Suprapubic skin (tissue), 4 donors: ENCODE data around the gene ENAH. TPM values are rescaled to one million over a fixed set of nuclear protein-coding genes. Genes with fewer than 3 reads are reported as not detected.

Experiments
- DNase-seq, 2 donors: peaks; one replicate each; pipeline ENCODE4 v3.0.0-alpha.2; 2019; ENCODE audit warnings: low spot score in 2 of 2
- H3K27ac ChIP-seq: fragments of 200-600 bp; sonication (generic); one replicate; pipeline ENCODE4 v1.5.1; 2019
- H3K27me3 ChIP-seq: fragments of 200-600 bp; sonication (generic); one replicate; pipeline ENCODE4 v1.5.1; 2019
- H3K36me3 ChIP-seq: fragments of 200-600 bp; sonication (generic); one replicate; pipeline ENCODE4 v1.5.1; 2019
- H3K4me1 ChIP-seq: fragments of 200-600 bp; sonication (generic); one replicate; pipeline ENCODE4 v1.5.1; 2019
- H3K4me3 ChIP-seq: fragments of 200-600 bp; sonication (generic); one replicate; pipeline ENCODE4 v1.5.1; 2019; ENCODE audit warnings: mild to moderate bottlenecking
- H3K9me3 ChIP-seq: fragments of 200-600 bp; sonication (generic); one replicate; pipeline ENCODE4 v1.5.1; 2019
- CTCF ChIP-seq, 2 donors: fragments of 200-600 bp in 1 of 2; fragments of 450-650 bp in 1 of 2; sonication (generic) in 1 of 2; IDR thresholded peaks; one replicate each; pipeline ENCODE4 v1.5.1; 2016 to 2019; ENCODE audit warnings: antibody characterized with exemption in 2 of 2, mild to moderate bottlenecking in 1 of 2, moderate library complexity in 1 of 2
- EP300 ChIP-seq: sonication (generic); formaldehyde crosslinking; IDR thresholded peaks from one replicate; pipeline ENCODE4 v1.6.1; 2017; ENCODE audit warnings: antibody characterized with exemption
- POLR2A ChIP-seq, 2 donors: fragments of 450-650 bp; IDR thresholded peaks; one replicate each; pipeline ENCODE4 v1.6.1; 2017; ENCODE audit warnings: antibody characterized with exemption in 2 of 2, mild to moderate bottlenecking in 2 of 2, moderate library complexity in 2 of 2
- POLR2AphosphoS5 ChIP-seq, 3 donors: sonication (generic); formaldehyde crosslinking; IDR thresholded peaks; one replicate each; pipeline ENCODE4 v1.6.1; 2017; ENCODE audit warnings: antibody characterized with exemption in 3 of 3
- WGBS: methylation state at CpG from one replicate; pipeline ENCODE4 v1.1.5; 2018; 5-methylcytosine and 5-hydroxymethylcytosine counted together
- total RNA-seq, 4 donors: library from RNA; depleted of rRNA; stranded (reverse); fragments of >200 nt; gene quantifications; one replicate each; pipeline ENCODE4 v1.1.0, GENCODE V29; 2016

Gene ENAH
- total RNA-seq, 4 donors from 2014 or later: 33.5 to 44.6 (median 41.8) TPM

GRCh38 chr1:225685476-225686176 lies 32.7 kb upstream of the ENAH start:
- H3K9me3 ChIP-seq: no peaks in the 10 kb centered on the region
- no peak for TF ChIP-seq CTCF (IDR thresholded peaks at IDR 0.05)
- no peak for TF ChIP-seq POLR2AphosphoS5 (IDR thresholded peaks at IDR 0.05)
- no peak for TF ChIP-seq POLR2A (IDR thresholded peaks at IDR 0.05)
- no peak for TF ChIP-seq EP300
- WGBS: 93% methylated on average over 1 of the region's 1 CpG
- no peak overlapping the region for H3K27ac ChIP-seq
- DNase-seq: no peak
- no peak overlapping the region for H3K4me3 ChIP-seq
- no peaks in the 10 kb centered on the region for H3K4me1 ChIP-seq
- H3K27me3 ChIP-seq: no peaks in the 10 kb centered on the region
- no peaks in the 10 kb centered on the region for H3K36me3 ChIP-seq

GRCh38 chr1:225684741-225685140 lies 31.8 kb upstream of the ENAH start:
- H3K27ac ChIP-seq: no peak overlapping the region
- TF ChIP-seq EP300 (no peak), CTCF (IDR thresholded peaks at IDR 0.05) (no peak), POLR2AphosphoS5 (IDR thresholded peaks at IDR 0.05) (no peak), POLR2A (IDR thresholded peaks at IDR 0.05) (no peak)
- no peak overlapping the region for H3K4me3 ChIP-seq
- no peaks in the 10 kb centered on the region for H3K36me3 ChIP-seq
- H3K4me1 ChIP-seq: no peaks in the 10 kb centered on the region
- no peaks in the 10 kb centered on the region for H3K9me3 ChIP-seq
- no peaks in the 10 kb centered on the region for H3K27me3 ChIP-seq
- DNase-seq: no peak
- 89% methylated on average over 4 of the region's 4 CpGs for WGBS

- DNase-seq: no peak
- Histone ChIP-seq H3K4me1 (no peaks in the 10 kb centered on the region), H3K27me3 (peaks cover 7% of the 10 kb centered on the region), H3K4me3 (no peak overlapping the region), H3K9me3 (no peaks in the 10 kb centered on the region), H3K36me3 (no peaks in the 10 kb centered on the region), H3K27ac (no peak overlapping the region)
- TF ChIP-seq EP300 (no peak), POLR2A (IDR thresholded peaks at IDR 0.05) (no peak)
- 67% methylated on average over 2 of the region's 2 CpGs for WGBS
These were observed 28.3 kb upstream of the ENAH start for GRCh38 chr1:225681231-225681630.

GRCh38 chr1:225678545-225678944 lies 25.6 kb upstream of the ENAH start:
- H3K36me3 ChIP-seq: no peaks in the 10 kb centered on the region
- peaks cover 7% of the 10 kb centered on the region for H3K27me3 ChIP-seq
- TF ChIP-seq CTCF (IDR thresholded peaks at IDR 0.05): no peak
- no peak for TF ChIP-seq POLR2AphosphoS5 (IDR thresholded peaks at IDR 0.05)
- no peak for TF ChIP-seq EP300
- no peak for TF ChIP-seq POLR2A (IDR thresholded peaks at IDR 0.05)
- no peak overlapping the region for H3K27ac ChIP-seq
- H3K4me3 ChIP-seq: no peak overlapping the region
- H3K9me3 ChIP-seq: no peaks in the 10 kb centered on the region
- DNase-seq: no peak
- H3K4me1 ChIP-seq: no peaks in the 10 kb centered on the region
- WGBS: 89% methylated on average over 2 of the region's 2 CpGs

GRCh38 chr1:225677350-225678124 lies 24.6 kb upstream of the ENAH start:
- 55% methylated on average over 36 of the region's 40 CpGs for WGBS

More at GRCh38 chr1:225677350-225678124, 24.6 kb upstream of the ENAH start:
- Histone ChIP-seq H3K27ac (no peak overlapping the region), H3K4me3 (peak overlapping the region; percentile 21), H3K4me1 (no peaks in the 10 kb centered on the region), H3K27me3 (peaks cover 7% of the 10 kb centered on the region), H3K36me3 (no peaks in the 10 kb centered on the region), H3K9me3 (no peaks in the 10 kb centered on the region)
- no peak for DNase-seq
- TF ChIP-seq CTCF (IDR thresholded peaks at IDR 0.05) (no peak), POLR2A (IDR thresholded peaks at IDR 0.05) (no peak), EP300 (no peak), POLR2AphosphoS5 (IDR thresholded peaks at IDR 0.05) (no peak)
